LNCAP (cell line): ENCODE measurements around the gene PCMTD2.

ENCODE experiments used
- TF ChIP-seq, protein P1 (sequence below): fragments of 450-650 bp; IDR thresholded peaks from 2 replicates; pipeline ENCODE4 v1.5.1; 2017; ENCODE audit warnings: mild to moderate bottlenecking

PCMTD2 gene

DNA sequence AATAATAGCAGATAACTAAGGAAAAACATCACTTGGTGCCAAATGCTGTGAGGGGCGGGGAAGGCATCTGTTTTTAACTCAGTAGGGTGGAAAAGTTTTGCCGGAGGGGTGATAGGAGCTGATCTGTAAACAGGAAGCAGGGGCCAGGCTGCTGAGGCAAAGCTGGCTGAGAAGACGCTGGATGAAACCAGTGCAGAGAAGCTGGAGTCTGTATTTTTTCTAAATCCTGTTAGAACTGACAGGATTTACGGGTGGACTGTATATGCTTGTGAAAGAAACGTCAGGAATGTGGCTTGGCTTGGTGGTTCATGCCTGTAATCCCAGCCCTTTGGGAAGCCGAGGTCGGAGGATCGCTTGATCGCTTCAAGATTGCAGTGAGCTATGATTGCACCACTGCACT, 5.6 kb downstream of the PCMTD2 start:
- TF ChIP-seq, protein P1, sequence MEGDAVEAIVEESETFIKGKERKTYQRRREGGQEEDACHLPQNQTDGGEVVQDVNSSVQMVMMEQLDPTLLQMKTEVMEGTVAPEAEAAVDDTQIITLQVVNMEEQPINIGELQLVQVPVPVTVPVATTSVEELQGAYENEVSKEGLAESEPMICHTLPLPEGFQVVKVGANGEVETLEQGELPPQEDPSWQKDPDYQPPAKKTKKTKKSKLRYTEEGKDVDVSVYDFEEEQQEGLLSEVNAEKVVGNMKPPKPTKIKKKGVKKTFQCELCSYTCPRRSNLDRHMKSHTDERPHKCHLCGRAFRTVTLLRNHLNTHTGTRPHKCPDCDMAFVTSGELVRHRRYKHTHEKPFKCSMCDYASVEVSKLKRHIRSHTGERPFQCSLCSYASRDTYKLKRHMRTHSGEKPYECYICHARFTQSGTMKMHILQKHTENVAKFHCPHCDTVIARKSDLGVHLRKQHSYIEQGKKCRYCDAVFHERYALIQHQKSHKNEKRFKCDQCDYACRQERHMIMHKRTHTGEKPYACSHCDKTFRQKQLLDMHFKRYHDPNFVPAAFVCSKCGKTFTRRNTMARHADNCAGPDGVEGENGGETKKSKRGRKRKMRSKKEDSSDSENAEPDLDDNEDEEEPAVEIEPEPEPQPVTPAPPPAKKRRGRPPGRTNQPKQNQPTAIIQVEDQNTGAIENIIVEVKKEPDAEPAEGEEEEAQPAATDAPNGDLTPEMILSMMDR, result no peak

DNA sequence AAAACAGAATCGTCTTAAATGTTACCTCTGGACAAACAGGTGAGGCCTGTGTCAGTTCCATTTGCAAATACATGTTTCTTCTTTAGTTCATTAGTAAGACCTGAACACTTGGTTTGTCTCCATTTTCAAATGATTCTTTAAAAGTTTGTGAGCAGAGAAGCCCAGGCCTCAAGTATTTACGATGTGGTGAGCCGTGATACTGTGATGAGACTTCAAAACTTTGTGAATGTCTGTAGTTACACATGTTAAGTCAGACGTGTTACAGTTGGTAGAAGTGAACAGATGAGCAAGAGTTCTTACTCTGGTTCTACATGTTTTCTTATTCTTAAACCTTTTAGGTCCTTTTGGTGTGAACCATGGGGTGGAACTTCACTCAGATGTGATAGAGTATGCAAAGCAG, 8.5 kb downstream of the PCMTD2 start:
- TF ChIP-seq, protein P1, result no peak

DNA sequence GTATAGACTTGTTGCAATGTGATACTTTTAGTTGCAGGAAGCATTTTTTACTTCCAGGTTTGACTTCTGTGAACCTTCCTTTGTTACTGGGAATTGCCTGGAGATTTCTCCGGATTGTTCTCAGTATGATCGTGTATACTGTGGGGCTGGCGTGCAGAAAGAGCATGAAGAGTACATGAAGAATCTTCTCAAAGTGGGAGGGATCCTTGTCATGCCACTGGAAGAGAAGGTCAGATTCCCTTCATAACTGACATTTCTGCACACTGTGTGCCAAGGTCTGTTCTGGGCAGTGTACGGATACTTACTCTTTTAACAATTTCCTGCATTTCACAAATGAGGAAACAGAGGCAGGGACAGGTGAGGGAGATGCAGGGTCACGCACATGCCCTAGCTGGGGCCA, 9.7 kb downstream of the PCMTD2 start:
- TF ChIP-seq, protein P1, result no peak

DNA sequence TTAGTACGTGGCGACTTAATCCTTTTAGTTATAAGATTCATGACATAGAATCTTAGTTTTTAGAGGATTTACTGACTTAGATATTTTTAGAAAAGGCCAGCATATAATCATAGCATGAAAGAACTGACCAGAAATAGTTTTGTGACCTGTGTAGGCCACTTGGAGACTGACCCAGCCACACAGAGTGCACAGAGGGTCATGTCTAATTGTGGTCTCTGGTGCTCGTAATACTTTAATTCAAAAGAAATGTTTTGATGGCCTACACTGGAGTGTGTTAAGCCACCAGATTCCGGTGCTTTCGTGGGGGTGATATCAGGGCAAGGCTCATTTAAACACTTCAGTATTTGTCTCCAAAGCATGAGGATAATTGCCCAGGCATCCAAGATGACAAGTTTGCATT, 11.4 kb downstream of the PCMTD2 start:
- TF ChIP-seq, protein P1, result no peak

DNA sequence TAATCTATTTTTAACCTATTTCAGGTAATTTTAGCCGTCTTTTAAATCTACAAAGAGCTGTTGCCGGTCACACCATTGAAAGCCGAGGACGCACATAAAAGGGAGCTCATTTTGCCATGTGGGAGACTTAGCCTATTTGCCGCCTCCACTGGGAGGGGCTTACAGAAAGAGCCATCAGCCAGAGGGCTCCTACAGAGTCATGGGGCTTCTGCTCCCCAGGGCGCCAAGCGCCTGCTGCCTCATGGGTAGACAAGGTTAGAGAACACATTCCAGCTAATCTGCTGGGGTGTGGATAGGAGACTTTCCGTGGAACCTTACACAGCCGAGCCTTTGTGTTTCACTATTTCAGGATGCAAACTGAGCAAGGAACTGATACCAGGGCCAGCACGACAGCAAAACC, 12.6 kb downstream of the PCMTD2 start:
- TF ChIP-seq, protein P1, result no peak

DNA sequence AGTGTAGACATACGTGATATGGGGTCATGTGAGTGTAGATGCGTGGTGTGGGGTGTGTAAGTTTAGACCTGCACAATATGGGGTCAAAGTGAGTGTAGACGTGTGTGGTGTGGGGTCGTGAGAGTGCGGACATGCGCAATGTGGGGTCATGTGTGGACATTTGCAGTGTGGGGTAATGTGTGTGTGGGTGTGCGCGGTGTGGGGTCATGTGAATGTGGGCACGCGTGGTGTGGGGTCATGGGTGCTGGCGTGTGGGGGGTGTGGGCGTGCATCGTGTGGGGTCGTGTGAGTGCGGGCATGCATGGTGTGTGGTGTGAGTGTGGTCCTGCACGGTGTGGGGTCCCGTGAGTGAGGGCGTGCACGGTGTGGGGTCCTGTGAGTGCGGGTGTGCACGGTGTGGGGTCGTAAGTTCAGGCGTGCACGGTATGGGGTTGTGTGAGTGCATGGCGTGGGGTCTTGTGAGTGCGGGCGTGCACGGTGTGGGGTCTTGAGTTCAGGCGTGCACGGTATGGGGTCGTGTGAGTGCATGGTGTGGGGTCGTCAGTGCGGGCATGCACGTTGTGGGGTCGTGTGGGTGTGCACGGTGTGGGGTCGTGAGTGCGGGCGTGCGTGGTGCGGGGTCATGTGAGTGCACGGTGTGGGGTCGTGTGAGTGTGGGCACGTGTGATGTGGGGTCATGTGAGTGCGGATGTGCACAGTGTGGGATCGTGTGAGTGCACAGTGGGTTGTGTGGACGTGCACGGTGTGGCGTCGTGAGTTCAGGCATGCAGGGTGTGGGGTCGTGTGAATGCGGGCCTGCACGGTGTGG, 14.3 kb downstream of the PCMTD2 start:
- TF ChIP-seq, protein P1, result no peak

DNA sequence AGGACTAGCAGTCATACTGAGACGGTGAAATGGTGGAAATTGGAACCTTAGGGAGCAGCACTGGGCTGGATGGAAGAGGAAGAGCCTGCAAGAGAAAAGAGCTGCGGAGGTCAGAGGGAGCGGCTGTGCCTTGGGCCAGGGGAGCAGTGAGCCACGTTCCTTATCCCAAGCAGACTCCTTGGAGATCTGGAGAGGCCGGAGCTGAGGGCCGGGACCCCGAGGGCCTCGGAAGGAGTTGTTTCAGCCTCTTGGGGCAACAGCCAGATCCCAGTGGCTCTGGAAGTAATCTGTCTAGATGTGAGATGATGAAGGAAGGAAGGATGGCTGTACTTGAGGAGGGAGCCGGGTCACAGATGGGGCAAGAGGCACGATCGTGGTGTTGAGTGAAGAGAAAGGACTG, 16.1 kb downstream of the PCMTD2 start:
- TF ChIP-seq, protein P1, result no peak

DNA sequence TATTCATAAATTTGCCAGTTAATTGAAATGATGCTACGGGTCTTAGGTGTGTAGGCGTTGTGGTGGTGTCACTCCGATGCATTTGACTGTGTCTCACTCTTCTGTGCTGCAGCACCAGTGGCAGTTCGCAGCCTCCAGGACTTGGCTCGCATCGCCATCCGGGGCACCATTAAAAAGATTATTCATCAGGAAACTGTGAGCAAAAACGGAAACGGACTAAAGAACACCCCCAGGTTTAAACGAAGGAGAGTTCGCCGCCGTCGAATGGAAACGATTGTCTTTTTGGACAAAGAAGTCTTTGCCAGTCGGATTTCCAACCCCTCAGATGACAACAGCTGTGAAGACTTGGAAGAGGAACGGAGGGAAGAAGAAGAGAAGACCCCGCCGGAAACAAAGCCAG, 17.6 kb downstream of the PCMTD2 start:
- TF ChIP-seq, protein P1, result no peak
